ENCODE results near the gene ZSCAN29. TPM values are rescaled to one million over a fixed set of nuclear protein-coding genes. Genes with fewer than 3 reads are reported as not detected.

Gene ZSCAN29
- total and polyA plus RNA-seq, 2 experiments from 2014 or later: 15.3 to 40.5 TPM

DNA sequence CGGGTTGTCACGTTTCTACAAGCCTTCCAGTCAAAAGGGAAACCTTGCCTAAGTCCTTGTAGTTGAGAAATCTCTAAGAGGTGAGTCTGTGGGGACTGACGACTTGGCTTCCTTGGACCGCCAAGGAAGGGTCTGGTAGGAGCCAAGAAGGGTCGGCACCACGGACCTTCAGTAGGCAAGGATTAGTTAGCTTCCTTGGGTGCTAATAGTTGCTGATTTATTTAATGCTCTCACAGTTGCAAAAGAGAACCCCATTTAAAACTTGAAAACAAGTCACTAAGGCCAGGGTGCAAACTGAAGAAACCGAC, 40.1 kb downstream of the ZSCAN29 start (continued):
- no peak for TF ChIP-seq ZNF331 (CRISPR knock-in tag; IDR thresholded peaks at IDR 0.05; ENCODE audit: low read depth)
- no peak for TF ChIP-seq ZNF114 (CRISPR knock-in tag; IDR thresholded peaks at IDR 0.05)

DNA sequence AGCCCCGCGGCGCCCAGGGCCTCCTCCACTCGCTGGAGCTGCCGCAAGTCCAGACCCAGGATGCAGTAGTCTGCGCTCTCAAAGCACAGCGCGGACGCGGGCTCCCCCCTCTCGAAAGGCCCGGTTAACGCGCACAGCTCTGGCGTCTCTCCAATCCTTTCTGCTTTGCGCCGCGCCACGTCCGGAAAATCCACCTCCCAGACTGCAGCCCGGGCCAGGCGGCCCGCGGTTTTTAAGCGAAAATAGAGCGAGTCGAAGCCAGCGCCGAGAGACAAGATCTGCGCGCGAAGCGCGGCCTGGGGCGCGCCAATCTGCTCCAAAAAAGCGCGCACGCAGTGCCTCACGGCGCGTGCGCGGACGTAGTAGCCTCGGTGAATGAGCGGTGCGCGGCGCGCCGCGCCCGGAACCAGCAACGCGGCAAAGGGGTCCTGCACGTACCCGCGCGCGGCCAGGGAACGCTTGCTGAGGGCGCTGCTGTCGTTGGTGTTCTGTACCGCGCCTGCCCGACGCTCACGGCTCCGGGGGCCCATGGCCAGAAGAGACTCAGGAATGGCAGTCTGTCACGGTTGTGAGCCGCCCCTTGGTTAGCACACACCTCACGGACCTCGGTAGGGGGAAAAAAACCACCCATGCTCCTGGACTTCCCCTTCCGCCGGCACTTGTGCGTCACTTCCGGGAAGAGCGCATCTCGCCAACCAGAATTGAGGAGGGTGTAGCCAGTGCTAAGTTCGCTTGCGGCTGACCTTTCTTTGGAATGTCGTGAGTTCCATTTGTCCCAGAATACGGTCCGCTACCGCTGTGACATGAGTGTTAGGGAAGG, 40.7 kb downstream of the ZSCAN29 start, which contains the start of gene LCMT2:
Gene LCMT2 (minus strand): TSS at position 614 of the 820 bp plus-strand sequence. CDS start 84 bp downstream, at position 530.
- Histone ChIP-seq H3F3A (replicated peaks; ENCODE audit: low read depth) (peaks cover 2% of the 10 kb centered on the region; the same call in 1 of the 2 replicates), H4K20me1 (replicated peaks; ENCODE audit: insufficient read depth) (peaks cover 15% of the 10 kb centered on the region), H3K79me2 (replicated peaks; ENCODE audit: insufficient read depth) (peaks cover 15% of the 10 kb centered on the region), H3K27ac (ENCODE audit: low read depth) (peak within 1 kb of the TSS; percentile 75), H2AFZ (peak within 1 kb of the TSS; percentile 85), H3K27me3 (ENCODE audit: insufficient read depth) (no peaks in the 10 kb centered on the region), H3K4me3 (peak within 1 kb of the TSS; percentile 59), H3K4me1 (ENCODE audit: insufficient read depth) (peaks cover 13% of the 10 kb centered on the region), H3K36me3 (ENCODE audit: insufficient read depth) (0 out of 2 replicates have a peak, but pooled peaks cover 6% of the 10 kb centered on the region), H3K4me2 (peak within 1 kb of the TSS; percentile 81), H3K9me2 (ENCODE audit: insufficient read depth) (no peaks in the 10 kb centered on the region)
- TF ChIP-seq, protein P1, sequence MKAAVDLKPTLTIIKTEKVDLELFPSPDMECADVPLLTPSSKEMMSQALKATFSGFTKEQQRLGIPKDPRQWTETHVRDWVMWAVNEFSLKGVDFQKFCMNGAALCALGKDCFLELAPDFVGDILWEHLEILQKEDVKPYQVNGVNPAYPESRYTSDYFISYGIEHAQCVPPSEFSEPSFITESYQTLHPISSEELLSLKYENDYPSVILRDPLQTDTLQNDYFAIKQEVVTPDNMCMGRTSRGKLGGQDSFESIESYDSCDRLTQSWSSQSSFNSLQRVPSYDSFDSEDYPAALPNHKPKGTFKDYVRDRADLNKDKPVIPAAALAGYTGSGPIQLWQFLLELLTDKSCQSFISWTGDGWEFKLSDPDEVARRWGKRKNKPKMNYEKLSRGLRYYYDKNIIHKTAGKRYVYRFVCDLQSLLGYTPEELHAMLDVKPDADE (IDR thresholded peaks at IDR 0.05): 0 out of 2 replicates have a peak, but pooled peaks have one; percentile 73
- no peak for TF ChIP-seq STAT1 (IDR thresholded peaks at IDR 0.05; ENCODE audit: unreplicated experiment)
- peak; percentile 92 for TF ChIP-seq POLR2AphosphoS5 (IDR thresholded peaks at IDR 0.05; ENCODE audit: low read depth)
- TF ChIP-seq CREB1 (CRISPR knock-in tag; IDR thresholded peaks at IDR 0.05; ENCODE audit: low read depth): peak; percentile 86
- no peak for TF ChIP-seq ZNF331 (CRISPR knock-in tag; IDR thresholded peaks at IDR 0.05; ENCODE audit: low read depth)
- TF ChIP-seq EZH2 (IDR thresholded peaks at IDR 0.05; ENCODE audit: low read depth, unreplicated experiment): no peak
- peak; percentile 90 for ATAC-seq
- Mint-ChIP-seq H3K9me3 (no peaks in the 10 kb centered on the region; the same call in 2 of the 3 replicates), H3K27ac (peak within 1 kb of the TSS; percentile 97), H3K4me1 (peaks cover 17% of the 10 kb centered on the region), H3K4me3 (peak within 1 kb of the TSS; percentile 91), H3K27me3 (ENCODE audit: insufficient read depth, low read depth, poor library complexity) (peaks cover 6% of the 10 kb centered on the region), H3K36me3 (ENCODE audit: low read depth) (peaks cover 10% of the 10 kb centered on the region; the same call in 2 of the 3 replicates)
- DNase-seq (ENCODE audit: low spot score): peak; percentile 96

DNA sequence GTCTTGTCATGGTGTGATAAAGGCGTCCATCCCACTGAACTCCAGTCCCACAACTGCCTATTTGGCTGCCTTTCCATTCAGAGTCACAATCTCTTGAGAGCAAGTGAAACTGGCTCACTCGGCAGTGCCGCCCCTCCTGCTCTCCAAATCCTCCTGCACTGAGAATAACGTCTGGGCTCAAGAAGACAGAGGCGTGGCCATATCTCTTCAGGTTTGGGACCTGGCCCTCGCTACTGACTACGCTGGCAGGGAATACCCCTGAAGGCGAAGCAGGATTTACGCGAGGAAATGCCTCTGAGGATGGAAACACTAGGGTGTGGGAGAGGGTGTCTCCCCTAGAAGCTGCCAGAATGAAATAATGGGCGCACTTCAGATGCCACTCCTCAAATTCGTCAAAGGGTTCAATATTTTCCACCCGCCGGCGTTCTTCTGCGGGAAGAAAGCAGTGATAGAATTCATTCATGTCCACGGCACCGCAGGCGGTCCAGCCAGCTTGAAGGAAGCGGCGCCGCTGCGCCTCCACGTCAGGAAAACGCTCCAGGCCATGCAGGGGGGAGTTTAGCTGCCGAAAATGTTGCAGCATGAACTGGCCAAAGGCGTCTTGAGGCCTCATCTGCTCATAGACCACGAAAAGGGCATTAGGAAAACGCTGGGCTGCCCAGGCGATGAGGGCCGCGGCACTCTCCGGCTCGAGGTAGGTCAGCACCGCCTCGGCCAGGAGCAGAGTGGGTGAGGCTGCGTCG, 41.5 kb downstream of the ZSCAN29 start:
- Histone ChIP-seq H3K36me3 (ENCODE audit: insufficient read depth) (0 out of 2 replicates have a peak, but pooled peaks cover 6% of the 10 kb centered on the region), H3K79me2 (replicated peaks; ENCODE audit: insufficient read depth) (peaks cover 15% of the 10 kb centered on the region), H3K27ac (ENCODE audit: low read depth) (peak overlapping the region; percentile 75; the same call in 1 of the 2 replicates), H3K4me2 (peak overlapping the region; percentile 81), H4K20me1 (replicated peaks; ENCODE audit: insufficient read depth) (peaks cover 15% of the 10 kb centered on the region), H3F3A (replicated peaks; ENCODE audit: low read depth) (peaks cover 2% of the 10 kb centered on the region; the same call in 1 of the 2 replicates), H3K9me2 (ENCODE audit: insufficient read depth) (no peaks in the 10 kb centered on the region), H3K4me1 (ENCODE audit: insufficient read depth) (peaks cover 13% of the 10 kb centered on the region), H3K27me3 (ENCODE audit: insufficient read depth) (no peaks in the 10 kb centered on the region), H3K4me3 (peak overlapping the region; percentile 59), H2AFZ (peak overlapping the region; percentile 85)
- Mint-ChIP-seq H3K9me3 (no peaks in the 10 kb centered on the region; the same call in 2 of the 3 replicates), H3K36me3 (ENCODE audit: low read depth) (peaks cover 5% of the 10 kb centered on the region; the same call in 2 of the 3 replicates), H3K4me3 (peak overlapping the region; percentile 91), H3K27me3 (ENCODE audit: insufficient read depth, low read depth, poor library complexity) (peaks cover 6% of the 10 kb centered on the region), H3K27ac (peak overlapping the region; percentile 97; the same call in 1 of the 2 replicates), H3K4me1 (peaks cover 17% of the 10 kb centered on the region)
- DNase-seq (ENCODE audit: low spot score): peak; percentile 62
- ATAC-seq: no peak; the same call in 2 of the 3 replicates
- TF ChIP-seq, protein P1 (IDR thresholded peaks at IDR 0.05): no peak
- no peak for TF ChIP-seq JUNB (IDR thresholded peaks at IDR 0.05; ENCODE audit: unreplicated experiment)
- TF ChIP-seq, protein P2, sequence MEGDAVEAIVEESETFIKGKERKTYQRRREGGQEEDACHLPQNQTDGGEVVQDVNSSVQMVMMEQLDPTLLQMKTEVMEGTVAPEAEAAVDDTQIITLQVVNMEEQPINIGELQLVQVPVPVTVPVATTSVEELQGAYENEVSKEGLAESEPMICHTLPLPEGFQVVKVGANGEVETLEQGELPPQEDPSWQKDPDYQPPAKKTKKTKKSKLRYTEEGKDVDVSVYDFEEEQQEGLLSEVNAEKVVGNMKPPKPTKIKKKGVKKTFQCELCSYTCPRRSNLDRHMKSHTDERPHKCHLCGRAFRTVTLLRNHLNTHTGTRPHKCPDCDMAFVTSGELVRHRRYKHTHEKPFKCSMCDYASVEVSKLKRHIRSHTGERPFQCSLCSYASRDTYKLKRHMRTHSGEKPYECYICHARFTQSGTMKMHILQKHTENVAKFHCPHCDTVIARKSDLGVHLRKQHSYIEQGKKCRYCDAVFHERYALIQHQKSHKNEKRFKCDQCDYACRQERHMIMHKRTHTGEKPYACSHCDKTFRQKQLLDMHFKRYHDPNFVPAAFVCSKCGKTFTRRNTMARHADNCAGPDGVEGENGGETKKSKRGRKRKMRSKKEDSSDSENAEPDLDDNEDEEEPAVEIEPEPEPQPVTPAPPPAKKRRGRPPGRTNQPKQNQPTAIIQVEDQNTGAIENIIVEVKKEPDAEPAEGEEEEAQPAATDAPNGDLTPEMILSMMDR (conservative IDR thresholded peaks at IDR 0.05; ENCODE audit: low read depth in 2 of 2): no peak

Data from GM23338 (cell line).